Measurements from ENCODE around the gene TRIM8. TPM values are rescaled to one million over a fixed set of nuclear protein-coding genes. Genes with fewer than 3 reads are reported as not detected.

The TRIM8 gene
- total RNA-seq, 1 donor from 2014 or later = 137 TPM

GRCh38 chr10:102616066-102616770, 28.1 kb upstream of the TRIM8 start:
- no peak for DNase-seq (ENCODE audit: low spot score)

- no peak for DNase-seq (ENCODE audit: low spot score)
Measured at GRCh38 chr10:102617041-102617440, 27.2 kb upstream of the TRIM8 start.

DNA sequence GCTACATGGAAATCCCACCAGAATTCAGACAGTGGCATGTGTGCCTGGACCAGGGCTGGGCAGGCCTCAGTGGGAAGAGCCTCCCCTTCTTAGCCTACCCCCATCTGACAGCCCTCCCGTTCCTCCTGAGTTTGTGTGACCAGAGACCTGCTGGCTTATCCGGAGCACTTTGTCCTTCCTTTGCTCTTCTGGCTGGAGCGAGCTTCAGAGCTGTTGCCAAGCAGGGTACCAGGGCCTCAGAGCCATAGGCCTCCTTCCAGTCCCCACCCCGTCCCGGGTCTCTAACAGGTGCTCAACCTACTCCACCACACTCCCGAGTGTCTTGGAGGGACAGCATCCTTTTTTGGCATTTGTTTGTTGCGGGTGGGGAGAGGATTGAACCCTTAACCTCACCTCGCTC, 26.5 kb upstream of the TRIM8 start:
- DNase-seq (ENCODE audit: low spot score) = no peak

DNA sequence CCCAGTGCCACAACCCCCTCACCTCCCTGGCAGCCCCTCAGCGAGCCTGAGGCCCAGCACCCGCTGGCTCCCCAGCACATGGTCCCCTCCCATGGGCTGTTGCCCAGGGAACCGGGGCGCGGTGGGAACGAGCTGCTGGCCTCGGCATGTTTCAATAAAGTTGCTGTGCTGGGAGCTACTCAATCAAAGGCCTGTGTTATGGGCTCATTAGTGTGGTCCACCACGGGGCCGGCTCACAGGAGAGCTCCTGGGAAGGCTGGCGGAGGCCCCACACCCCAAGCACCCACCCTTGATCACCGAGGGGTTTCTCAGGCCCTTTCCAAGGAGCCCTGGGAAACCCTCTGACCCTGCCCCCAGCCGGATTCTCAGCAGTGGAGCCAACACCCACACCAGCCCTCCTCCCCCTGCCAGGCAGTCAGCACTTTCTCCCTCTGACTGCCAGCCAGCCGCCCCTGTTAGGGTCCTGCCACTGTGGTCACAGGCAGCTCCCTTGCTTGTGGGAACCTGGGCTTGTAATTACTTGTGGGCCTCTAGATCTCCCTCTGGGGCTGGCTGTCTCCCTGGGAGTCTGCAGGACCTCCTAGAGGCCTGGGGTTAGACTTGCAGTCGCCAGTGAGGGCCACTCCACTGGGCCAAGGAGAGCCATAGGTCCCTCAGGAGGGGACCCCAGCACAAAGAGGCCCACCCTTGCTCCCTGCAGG, 24.8 kb upstream of the TRIM8 start:
- DNase-seq (ENCODE audit: low spot score) = no peak

GRCh38 chr10:102620138-102620590, 24.1 kb upstream of the TRIM8 start:
- DNase-seq (ENCODE audit: low spot score) = no peak

DNA sequence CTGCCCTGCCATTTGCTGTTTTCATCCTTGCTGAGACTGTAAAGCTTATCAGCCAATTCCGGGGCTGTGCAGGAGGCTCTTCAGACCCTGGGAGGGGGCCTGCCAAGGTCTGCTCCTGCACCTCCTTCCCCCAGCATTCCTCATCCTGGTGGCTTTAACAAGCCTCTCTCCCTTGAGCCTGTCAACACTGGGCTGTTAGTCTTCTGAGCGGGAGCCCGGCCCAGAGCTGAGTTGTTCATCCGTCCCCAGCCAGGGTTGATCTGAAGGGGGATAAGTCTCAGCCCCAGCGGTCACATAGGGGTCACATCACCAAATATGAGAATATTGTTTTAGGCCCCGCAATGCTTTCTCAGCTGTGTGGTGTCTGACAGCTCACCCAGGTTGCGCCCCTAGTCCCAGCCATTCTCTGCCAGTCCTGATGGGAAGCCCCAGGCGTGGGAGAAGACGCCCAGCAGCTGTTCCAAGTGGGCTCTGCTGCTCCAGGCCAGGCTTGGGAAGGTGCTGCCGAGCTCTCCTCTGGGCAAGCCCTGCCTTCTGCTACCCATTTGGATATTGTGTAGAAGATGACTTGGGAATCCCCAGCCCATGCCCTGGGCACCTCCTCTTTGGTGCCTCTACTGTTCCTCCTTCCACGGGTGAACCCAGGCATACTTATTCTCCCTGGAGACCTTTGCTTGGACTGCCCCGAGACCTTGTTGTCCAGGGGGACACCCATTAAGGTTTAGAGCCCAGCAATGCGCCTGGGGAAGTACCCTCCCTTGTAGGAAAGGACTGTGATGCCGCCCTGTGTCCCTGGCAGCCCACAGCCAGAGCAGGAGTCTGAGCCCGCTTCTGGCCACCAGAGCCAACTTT, 23.5 kb upstream of the TRIM8 start:
- no peak for DNase-seq (ENCODE audit: low spot score)

DNA sequence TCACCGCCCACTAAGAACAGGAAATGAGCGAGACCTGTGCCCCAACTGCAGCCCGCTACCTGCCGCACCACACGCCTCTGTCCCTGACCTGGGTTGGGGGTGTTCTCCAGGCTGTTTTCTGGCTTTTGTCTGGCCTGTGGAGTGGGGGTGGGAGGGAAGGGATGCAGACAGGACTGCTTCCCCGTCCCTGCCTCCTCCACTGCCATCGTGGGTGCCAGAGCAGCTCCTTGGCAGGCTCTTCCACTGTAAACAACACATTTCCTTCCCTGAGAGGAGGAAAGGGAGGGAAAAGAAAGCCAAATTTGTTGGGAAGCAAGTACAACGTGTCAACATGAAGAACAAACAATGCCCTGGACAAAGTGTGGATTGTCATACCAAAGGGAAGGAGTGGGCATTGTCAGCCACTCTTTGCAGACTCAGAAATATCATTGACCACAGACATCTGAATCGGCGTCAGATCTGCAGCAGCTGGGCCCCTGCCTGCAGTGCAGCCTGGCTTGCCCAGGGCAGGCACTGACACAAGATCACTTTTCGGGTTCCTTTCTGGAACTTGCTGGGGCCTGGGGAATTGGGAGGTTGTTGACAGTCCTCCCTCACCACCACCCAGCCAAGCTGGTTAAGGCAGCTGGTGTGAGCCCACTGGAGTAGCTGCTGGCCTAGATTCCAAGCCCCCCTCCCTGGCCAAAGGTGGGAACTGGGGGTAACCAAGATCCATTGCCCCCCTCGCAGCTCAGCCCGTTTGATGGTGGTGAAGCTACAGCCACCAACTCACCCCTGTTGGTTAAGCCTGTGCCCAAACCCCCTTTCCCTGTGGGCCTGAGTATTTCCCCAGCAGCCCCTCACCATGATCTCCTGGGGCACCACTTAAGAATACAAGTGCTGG, 22.6 kb upstream of the TRIM8 start:
- no peak for DNase-seq (ENCODE audit: low spot score)

- no peak for DNase-seq (ENCODE audit: low spot score)
Measured at GRCh38 chr10:102624094-102624493, 20.2 kb upstream of the TRIM8 start.

DNA sequence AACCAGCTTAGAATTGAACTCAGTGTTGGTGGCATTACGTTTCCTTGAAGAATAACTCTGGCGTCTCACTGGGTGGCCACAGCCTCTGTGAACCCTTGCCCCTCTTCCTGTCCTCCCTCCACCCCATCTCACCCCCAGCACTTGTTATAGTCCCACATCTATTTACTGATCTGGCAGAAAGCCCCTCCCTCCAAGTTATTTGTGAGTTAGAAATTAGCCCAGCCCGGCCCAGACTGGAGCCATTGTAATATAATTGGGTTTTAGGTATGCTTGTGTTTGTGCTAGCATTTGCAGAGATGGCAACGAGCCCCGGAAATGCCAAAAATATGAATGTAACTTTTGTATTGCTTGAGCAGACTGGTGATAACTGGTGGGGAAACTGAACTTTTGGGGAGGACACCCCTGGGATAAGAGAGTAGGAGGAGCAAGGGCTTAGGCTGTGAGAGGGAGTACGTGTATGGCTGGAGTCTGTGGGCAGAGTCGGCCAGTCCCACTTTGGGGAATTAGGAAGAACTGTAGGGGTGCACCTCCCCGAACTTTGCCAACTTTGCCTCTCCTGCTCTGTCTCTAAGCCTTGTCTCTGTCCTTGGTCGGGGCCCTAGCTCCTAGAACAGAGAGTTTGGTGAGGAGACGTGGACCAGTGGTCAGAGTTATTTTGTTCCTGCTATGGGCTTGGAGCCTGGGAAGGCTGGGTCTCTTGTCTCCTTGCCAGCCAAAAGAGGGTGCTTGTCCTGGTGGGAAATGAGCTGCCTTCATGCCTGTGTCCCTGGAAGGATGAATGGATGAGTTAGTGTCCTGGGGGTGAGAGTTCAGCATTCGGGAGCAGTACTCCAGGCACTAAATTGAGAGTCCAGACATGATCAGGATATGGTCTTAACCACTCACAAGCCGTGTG, 19.3 kb upstream of the TRIM8 start:
- DNase-seq (ENCODE audit: low spot score) = no peak

DNA sequence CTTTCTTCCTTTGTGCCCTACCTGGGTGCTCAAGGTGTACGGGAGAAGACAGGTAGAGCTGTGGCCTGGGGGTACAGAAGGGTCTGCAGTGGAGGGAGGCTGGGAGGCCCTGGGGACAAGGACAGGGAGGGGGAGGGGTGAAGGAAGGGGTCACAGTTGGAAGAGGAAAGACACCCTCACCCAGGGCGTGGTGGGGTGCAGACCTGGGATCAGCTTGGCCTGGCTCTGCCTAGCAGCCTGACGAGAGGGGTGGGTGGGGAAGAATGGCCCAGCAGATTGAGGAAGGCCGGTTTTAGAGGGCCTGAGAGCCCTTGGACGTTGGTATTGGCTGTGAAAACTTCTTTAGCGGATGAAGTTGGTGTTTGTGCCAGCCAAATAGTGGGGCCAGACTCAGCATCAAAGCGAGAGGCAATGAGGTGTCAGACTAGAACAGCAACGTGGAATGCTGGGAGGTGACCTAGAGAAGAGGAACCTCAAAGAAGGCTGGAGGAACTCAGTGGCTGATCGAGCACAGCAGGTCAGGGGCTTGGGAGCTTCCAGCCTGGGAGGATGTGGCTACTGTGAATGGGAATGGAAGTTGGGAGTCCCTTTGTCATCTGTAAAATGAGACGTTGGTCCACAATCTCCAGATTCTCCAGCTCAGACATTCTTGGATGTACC, 18.1 kb upstream of the TRIM8 start:
- no peak for DNase-seq (ENCODE audit: low spot score)

DNA sequence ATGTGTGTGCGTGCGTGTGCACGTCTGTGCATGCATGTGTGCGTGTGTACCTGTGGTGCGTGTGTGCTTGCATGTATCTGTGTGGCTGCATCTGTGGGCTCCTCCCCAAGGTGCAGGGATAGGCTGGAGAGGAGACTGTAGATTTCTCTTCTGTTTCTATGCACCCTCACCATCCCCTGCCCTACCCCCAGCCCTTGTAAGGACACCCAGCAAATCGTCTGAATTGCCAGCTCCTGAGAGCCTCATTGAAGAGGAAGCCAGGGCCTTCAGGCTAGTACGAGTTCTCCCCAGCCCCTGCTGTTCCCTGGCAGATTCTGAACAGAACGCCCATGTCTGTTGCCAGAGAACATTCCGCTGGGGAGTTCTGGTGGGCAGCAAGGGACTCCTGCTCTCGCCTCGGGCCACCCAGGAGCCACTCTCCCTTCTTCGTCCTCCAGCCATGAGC, 17.0 kb upstream of the TRIM8 start:
- DNase-seq (ENCODE audit: low spot score) = peak; percentile 44

DNA sequence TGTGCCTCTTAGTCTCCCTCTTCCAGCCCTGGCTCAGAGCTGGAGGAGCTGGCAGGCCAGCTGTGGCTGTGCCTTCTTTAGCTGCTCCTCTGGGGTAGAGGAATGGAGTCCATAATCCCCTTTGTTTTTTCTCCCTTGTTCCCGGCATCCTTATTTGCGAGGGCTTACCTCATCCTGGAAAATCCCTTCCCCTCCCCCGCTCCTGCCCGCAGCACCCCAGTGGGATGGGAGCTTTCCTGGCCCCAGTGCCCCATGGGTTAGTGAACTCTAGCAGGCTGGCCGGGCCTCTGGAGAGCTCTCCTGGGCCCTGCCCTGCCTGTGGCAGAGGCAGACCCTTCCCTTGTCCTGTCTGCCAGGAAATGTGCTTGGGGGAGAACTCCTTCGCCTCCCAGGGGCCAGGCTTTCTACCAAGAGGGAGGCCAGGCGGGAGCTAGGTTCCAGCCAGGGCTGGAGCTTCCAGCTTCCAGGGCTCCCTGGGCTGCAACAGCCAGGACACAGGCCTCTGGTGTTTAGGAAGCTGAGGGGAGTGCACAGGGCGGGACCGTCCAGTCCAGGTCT, 16.5 kb upstream of the TRIM8 start:
- peak; percentile 42 for DNase-seq (ENCODE audit: low spot score)

DNA sequence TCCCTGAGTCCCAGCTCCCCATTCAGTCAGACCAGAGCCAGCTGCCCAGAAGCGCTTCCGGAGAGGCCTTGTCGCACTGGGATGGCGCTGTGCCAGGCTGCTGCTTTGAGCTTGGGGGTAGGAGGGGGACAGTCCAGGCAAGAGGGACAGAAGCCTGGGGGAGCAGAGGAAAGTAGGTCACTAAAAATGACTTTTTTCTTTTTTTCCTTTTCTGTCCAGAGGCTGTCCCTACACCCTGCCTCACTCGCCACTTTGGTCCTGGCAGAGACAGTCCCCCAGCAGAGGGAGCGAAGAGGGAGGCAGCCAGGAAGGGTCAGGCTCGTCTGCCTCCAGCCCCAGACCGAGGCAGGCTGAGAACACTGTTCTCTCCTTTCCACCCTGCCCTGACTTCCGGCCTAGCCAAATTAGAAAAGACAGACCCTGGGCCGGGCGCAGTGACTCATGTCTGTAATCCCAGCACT, 15.8 kb upstream of the TRIM8 start:
- peak; percentile 60 for DNase-seq (ENCODE audit: low spot score)

DNA sequence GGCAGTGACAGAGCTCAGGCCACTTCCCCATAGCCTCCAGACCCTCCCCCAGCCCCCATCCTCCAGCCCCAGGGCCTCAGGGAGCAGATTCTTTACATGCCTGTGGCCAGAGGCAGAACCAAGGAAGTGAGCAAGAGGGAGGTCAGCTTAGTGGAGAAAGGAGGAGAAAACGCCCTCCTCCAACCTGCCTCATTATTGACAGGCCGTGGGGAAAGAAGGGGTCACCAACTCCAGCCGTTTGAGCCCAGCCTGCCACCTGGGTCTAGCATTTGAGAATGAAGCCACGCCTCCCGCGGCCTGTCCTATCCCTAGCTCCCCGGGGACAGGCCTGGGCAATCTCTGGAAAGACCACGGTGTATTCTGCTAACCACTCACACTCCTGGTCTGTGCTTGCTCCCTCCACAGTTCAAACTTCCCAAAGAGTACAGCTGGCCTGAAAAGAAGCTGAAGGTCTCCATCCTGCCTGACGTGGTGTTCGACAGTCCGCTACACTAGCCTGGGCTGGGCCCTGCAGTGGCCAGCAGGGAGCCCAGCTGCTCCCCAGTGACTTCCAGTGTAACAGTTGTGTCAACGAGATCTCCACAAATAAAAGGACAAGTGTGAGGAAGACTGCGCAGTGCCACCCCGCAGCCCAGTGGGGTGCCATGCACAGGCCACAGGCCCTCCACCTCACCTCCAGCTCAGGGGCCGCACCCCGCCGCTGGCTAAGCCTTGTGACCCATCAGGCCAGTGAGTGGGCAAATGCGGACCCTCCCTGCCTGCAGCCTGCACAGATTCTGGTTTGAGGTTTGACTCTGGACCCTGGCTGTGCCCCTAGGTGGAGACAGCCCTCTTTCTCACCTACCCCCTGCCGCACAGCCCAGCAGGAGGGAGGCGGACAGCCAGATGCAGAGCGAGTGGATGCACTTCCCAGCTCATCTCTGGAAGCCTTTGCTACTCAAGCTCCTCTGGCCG, 14.3 kb upstream of the TRIM8 start:
- no peak for DNase-seq (ENCODE audit: low spot score)

DNA sequence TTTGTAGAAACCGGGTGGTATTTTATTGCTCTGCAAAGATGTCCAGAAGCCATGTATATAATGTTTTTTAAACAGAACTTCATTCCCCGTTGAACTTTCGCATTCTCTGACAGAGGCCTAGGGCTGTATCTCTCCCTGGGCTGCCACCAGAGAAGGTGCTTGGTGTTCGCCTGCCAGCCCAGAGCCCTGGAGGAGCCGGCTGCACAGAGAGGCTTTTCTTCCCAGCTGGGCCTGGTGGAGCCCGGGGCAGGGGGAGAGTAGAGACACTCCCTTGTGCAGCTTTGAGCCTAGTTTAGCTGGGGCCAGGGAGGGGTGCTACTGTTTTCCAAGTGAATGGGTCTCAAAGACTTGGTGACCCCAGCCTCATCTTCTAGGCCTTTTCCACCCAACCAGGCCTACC, 13.6 kb upstream of the TRIM8 start:
- no peak for DNase-seq (ENCODE audit: low spot score)

DNA sequence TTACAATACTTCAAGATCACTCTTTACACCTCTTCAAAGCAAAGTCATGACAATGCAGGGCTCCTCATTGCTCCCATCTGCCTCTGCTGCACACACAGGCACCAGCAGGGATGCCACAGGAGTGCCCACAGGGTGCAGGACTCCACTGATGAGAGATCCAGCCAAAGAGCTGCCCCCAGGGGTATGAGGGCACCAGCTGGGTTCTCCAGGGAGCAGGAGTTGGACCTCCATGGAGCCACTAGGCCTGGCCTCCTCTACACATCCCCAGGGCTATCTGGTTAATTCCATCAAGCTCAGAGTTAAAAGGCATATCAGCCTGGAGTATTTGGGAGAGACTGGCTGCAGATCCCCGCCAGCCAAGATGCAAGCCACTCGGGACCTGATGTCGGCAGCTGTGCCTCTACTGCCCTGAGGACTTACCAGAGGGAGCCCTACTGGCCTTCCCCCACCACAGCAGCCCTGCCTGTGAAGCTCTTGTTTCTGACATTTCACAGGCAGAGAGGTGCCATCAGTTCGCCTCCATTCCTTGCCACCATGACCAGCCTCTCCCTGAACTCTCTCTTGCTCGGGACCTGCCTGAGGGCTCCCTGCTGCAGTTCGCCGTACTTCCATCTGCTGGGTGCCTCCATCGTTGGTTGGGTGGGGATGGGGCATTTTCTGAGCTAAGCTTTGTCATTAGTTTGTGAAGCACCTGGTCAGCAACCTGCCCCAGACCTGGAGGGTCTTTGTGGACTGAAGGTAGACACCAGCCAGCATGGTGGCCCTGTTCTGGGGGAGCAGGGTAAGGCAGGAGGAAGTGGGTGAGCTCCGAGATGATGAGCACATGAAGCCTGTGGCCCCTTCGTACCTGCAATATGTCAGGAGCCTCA, 12.5 kb upstream of the TRIM8 start:
- DNase-seq (ENCODE audit: low spot score) = no peak

GRCh38 chr10:102632394-102633111, 11.7 kb upstream of the TRIM8 start:
- DNase-seq (ENCODE audit: low spot score) = no peak
